K562 (cell line): Measurements from ENCODE around the gene NOTCH1. TPM values are rescaled to one million over a fixed set of nuclear protein-coding genes. Genes with fewer than 3 reads are reported as not detected.

Source experiments
- ATAC-seq: fragments of 200-7000 bp; cut with Tn5 transposase; 3 replicates; pipeline ENCODE4 v1.9.1; 2020; ENCODE audit warnings: moderate library complexity
- BruUV-seq: library from RNA; stranded (reverse); fragments of 400-500 nt; replicated peaks from 2 replicates; lab custom pipeline; 2021; lab: Mats Ljungman, UMichigan
- CTCF ChIA-PET: fragments of 300-600 bp; formaldehyde crosslinking; extraction: SDS; loops from one replicate; lab custom pipeline; 2021; ENCODE audit warnings: low intra/inter-chr PET ratio; lab: Yijun Ruan, JAX
- POLR2A ChIA-PET: fragments of 300-600, 350-650 bp; sonication (Branson Sonifier 250); formaldehyde crosslinking; extraction: SDS; loops from one replicate; lab custom pipeline; 2021; ENCODE audit warnings: antibody characterized with exemption, inconsistent platforms; lab: Yijun Ruan, JAX
- DNase-seq, 4 experiments: peaks; one replicate each; pipeline versions ENCODE4 v3.0.0 to v3.0.0-alpha.2; 2011 to 2018; ENCODE audit warnings: low spot score in 3 of 4, mixed read lengths in 3 of 4; ENCODE audit errors: extremely low read depth in 1 of 4
- FAIRE-seq: peaks from 2 replicates; lab custom pipeline; 2011; peaks lifted over from hg19 to GRCh38; lab: Jason Lieb, UNC
- H2AFZ ChIP-seq: 2 replicates; pipeline ENCODE4 v1.6.0; 2011; ENCODE audit warnings: low read depth, low read length, control low read depth, inconsistent platforms
- H3K27ac ChIP-seq: fragments of 200-600 bp; 3 replicates; pipeline ENCODE4 v1.8.0; 2011; ENCODE audit warnings: low read depth, mild to moderate bottlenecking, control low read depth, inconsistent platforms, low read length, moderate library complexity, mixed read lengths; ENCODE audit errors: extremely low read depth
- H3K27me3 ChIP-seq, 2 experiments: fragments of 300-600 bp in 1 of 2; 2 replicates in 1 of 2; 3 replicates in 1 of 2; pipeline versions ENCODE4 v1.6.0 to v1.8.0; 2011; ENCODE audit warnings: inconsistent platforms in 2 of 2, low read length in 2 of 2, mild to moderate bottlenecking in 1 of 2, mixed read lengths in 1 of 2, moderate library complexity in 1 of 2; ENCODE audit not compliant: control insufficient read depth in 2 of 2, insufficient read depth in 2 of 2
- H3K36me3 ChIP-seq: fragments of 300-600 bp; 3 replicates; pipeline ENCODE4 v1.8.0; 2011; ENCODE audit warnings: mild to moderate bottlenecking, low read length, inconsistent platforms; ENCODE audit not compliant: control insufficient read depth, insufficient read depth
- H3K4me1 ChIP-seq, 2 experiments: fragments of 200-600 bp in 1 of 2; replicated peaks in 1 of 2; 2 replicates in 1 of 2; 3 replicates in 1 of 2; pipeline versions ENCODE4 v1.5.1 to v1.8.0; 2011; ENCODE audit warnings: inconsistent platforms in 2 of 2, low read length in 2 of 2, mild to moderate bottlenecking in 1 of 2, mixed read lengths in 1 of 2, moderate library complexity in 1 of 2; ENCODE audit not compliant: control insufficient read depth in 2 of 2, insufficient read depth in 2 of 2
- H3K4me2 ChIP-seq: 2 replicates; pipeline ENCODE4 v1.6.1; 2011; ENCODE audit warnings: low read length, control low read depth, inconsistent platforms, mixed read lengths; ENCODE audit not compliant: insufficient read depth
- H3K4me3 ChIP-seq: fragments of 200-600 bp; sonication (generic), shearing (Covaris generic); 2 replicates; pipeline ENCODE4 v1.5.1; 2016; ENCODE audit warnings: control low read depth, inconsistent platforms
- H3K79me2 ChIP-seq: fragments of 200-600 bp; 3 replicates; pipeline ENCODE4 v1.8.0; 2011; ENCODE audit warnings: low read length, inconsistent platforms; ENCODE audit not compliant: control insufficient read depth, insufficient read depth
- H3K9ac ChIP-seq, 2 experiments: 2 replicates each; pipeline versions ENCODE4 v1.6.0 to v1.6.1; 2011; ENCODE audit warnings: low read depth in 2 of 2, low read length in 2 of 2, control low read depth in 1 of 2, inconsistent platforms in 1 of 2, mild to moderate bottlenecking in 1 of 2, mixed read lengths in 1 of 2; ENCODE audit not compliant: insufficient read depth in 1 of 2
- H3K9me1 ChIP-seq: one replicate; pipeline ENCODE4 v1.6.0; 2011; ENCODE audit warnings: inconsistent platforms, mild to moderate bottlenecking, low read length, moderate library complexity; ENCODE audit not compliant: control insufficient read depth, insufficient read depth
- H3K9me3 ChIP-seq: replicated peaks from 2 replicates; pipeline ENCODE4 v1.5.1; 2011; ENCODE audit warnings: low read depth, low read length, inconsistent platforms; ENCODE audit not compliant: control insufficient read depth, insufficient read depth
- H4K20me1 ChIP-seq: replicated peaks from 2 replicates; pipeline ENCODE4 v1.6.1; 2011; ENCODE audit warnings: low read length, inconsistent platforms, mixed read lengths; ENCODE audit not compliant: control insufficient read depth, insufficient read depth
- ATF4 ChIP-seq: fragments of 450-650 bp; formaldehyde crosslinking; IDR thresholded peaks from 2 replicates; pipeline ENCODE4 v1.4.0; 2022; ENCODE audit warnings: mild to moderate bottlenecking, moderate library complexity
- CTBP1 ChIP-seq: fragments of 450-650 bp; IDR thresholded peaks from 2 replicates; pipeline ENCODE4 v1.6.1; 2016; ENCODE audit warnings: borderline replicate concordance
- FIP1L1 ChIP-seq: fragments of 200-400 bp; formaldehyde crosslinking; IDR thresholded peaks from 2 replicates; pipeline ENCODE4 v1.6.1; 2018; ENCODE audit warnings: mild to moderate bottlenecking, low read depth, low read length; ENCODE audit not compliant: poor library complexity, severe bottlenecking
- KLF6 ChIP-seq: fragments of 250-450 bp; sonication (Bioruptor Pico); IDR thresholded peaks from 2 replicates; pipeline ENCODE4 v1.4.0; 2020; ENCODE audit warnings: mild to moderate bottlenecking, moderate library complexity, borderline replicate concordance
- POLR3G ChIP-seq: IDR thresholded peaks from 2 replicates; pipeline ENCODE4 v1.6.1; 2011; ENCODE audit not compliant: insufficient read length, insufficient replicate concordance; ENCODE audit errors: extremely low read depth
- RERE ChIP-seq: sonication (generic); formaldehyde crosslinking; IDR thresholded peaks from 2 replicates; pipeline ENCODE4 v1.8.0; 2023; ENCODE audit warnings: missing genetic modification reagents, mild to moderate bottlenecking, borderline replicate concordance
- SNIP1 ChIP-seq: fragments of 450-650 bp; IDR thresholded peaks from 2 replicates; pipeline ENCODE4 v1.7.1; 2017; ENCODE audit warnings: low read depth, mild to moderate bottlenecking
- SP1 ChIP-seq: sonication (generic); formaldehyde crosslinking; IDR thresholded peaks from 2 replicates; pipeline ENCODE4 v1.8.1; 2022; ENCODE audit warnings: mild to moderate bottlenecking, missing genetic modification reagents
- TCFL5 ChIP-seq: fragments of 250-450 bp; sonication (Bioruptor Pico); conservative IDR thresholded peaks from 2 replicates; pipeline ENCODE4 v1.6.1; 2021; ENCODE audit warnings: mild to moderate bottlenecking, moderate library complexity, matching md5 sums
- TGIF2 ChIP-seq: sonication (generic); formaldehyde crosslinking; IDR thresholded peaks from 2 replicates; pipeline ENCODE4 v1.8.1; 2022; ENCODE audit warnings: mild to moderate bottlenecking, missing genetic modification reagents, moderate library complexity
- TRIM24 ChIP-seq, 2 experiments: fragments of 450-650 bp; IDR thresholded peaks; 2 replicates each; pipeline ENCODE4 v1.6.1; 2016
- TSC22D4 ChIP-seq: fragments of 450-650 bp; IDR thresholded peaks from 2 replicates; pipeline ENCODE4 v1.6.1; 2016; ENCODE audit warnings: missing genetic modification characterization, missing biosample characterization, control low read depth
- ZNF134 ChIP-seq: fragments of 250-450 bp; sonication (Bioruptor Pico); conservative IDR thresholded peaks from 2 replicates; pipeline ENCODE4 v1.4.0; 2020
- ZNF655 ChIP-seq: fragments of 250-450 bp; sonication (Bioruptor Pico); IDR thresholded peaks from 2 replicates; pipeline ENCODE4 v1.5.0; 2021
- WGBS: fragments of 100-300 bp; shearing (Covaris generic); methylation state at CpG from one replicate; pipeline ENCODE4 v1.1.6; 2016; ENCODE audit warnings: low coverage, mixed read lengths; ENCODE audit not compliant: insufficient coverage; ENCODE audit errors: missing lambda C conversion rate; 5-methylcytosine and 5-hydroxymethylcytosine counted together
- in situ Hi-C: fragments of 300-500 bp; cut with MboI; formaldehyde crosslinking; loops from 4 replicates; pipeline ENCODE4 v1.15.0; 2018; ENCODE audit warnings: inconsistent platforms, mixed read lengths
- intact Hi-C: fragments of 100-400 bp; cut with micrococcal nuclease; formaldehyde crosslinking; loops from 2 replicates; pipeline ENCODE4 v1.14.2; 2022
- polyA plus RNA-seq, 8 experiments: library from polyadenylated mRNA; depleted of rRNA in 4 of 8; stranded (reverse) in 5 of 8; unstranded in 3 of 8; fragments of >200 nt; fragmentation: Nextera tagmentation in 2 of 8; fragmentation: Illumina TruSeq in 1 of 8; extraction: Ambion mirVana in 2 of 8; extraction: Trizol in 1 of 8; gene quantifications; 2 replicates each; pipeline versions ENCODE4 v1.2.1 to v1.2.3, GENCODE V29; 2011 to 2014; ENCODE audit warnings: inconsistent platforms in 1 of 8, missing spikeins in 1 of 8
- total RNA-seq, 7 experiments: library from RNA; depleted of rRNA in 6 of 7; stranded (reverse); fragments of >200 nt in 6 of 7; fragmentation: Illumina TruSeq in 2 of 7; extraction: Trizol in 2 of 7; gene quantifications; 2 replicates each; pipeline versions ENCODE4 v1.2.1 to v1.2.3, GENCODE V29; 2011 to 2021; ENCODE audit warnings: low replicate concordance in 1 of 7

The NOTCH1 gene
- total and polyA plus RNA-seq, 9 of the 15 experiments (the other 6 are each of a cell fraction or from before 2014, with no cell fraction given): 0.03 to 31.4 (median 2.3) TPM

GRCh38 chr9:136576269-136576626, 30.4 kb upstream of the NOTCH1 start:
- no peak for FAIRE-seq
- Histone ChIP-seq H3K27me3 (no peaks in the 10 kb centered on the region), H2AFZ (no peak overlapping the region), H3K4me3 (no peak overlapping the region), H4K20me1 (no peaks in the 10 kb centered on the region), H3K79me2 (no peaks in the 10 kb centered on the region), H3K4me2 (no peak overlapping the region), H3K9me3 (no peaks in the 10 kb centered on the region), H3K36me3 (no peaks in the 10 kb centered on the region), H3K9ac (no peak overlapping the region), H3K9me1 (no peaks in the 10 kb centered on the region), H3K4me1 (peaks cover 13 to 56% of the 10 kb centered on the region in 2 experiments), H3K27ac (no peak overlapping the region)
- in situ Hi-C loops: no loop called here
- POLR2A ChIA-PET: interaction anchor here (1.2 kb wide), 1 partner anchor 13 kb away, joined by 4 read pairs; no protein-coding TSS in a partner anchor
- DNase-seq: no peak
- BruUV-seq: no TSS peak
- 53% methylated on average over 8 of the region's 8 CpGs for WGBS
- ATAC-seq: no peak
- intact Hi-C loops: no loop called here
- CTCF ChIA-PET: no interaction called here
- no peak for TF ChIP-seq SNIP1
- TF ChIP-seq ZNF134 (CRISPR knock-in tag): no peak
- TF ChIP-seq TRIM24 (IDR thresholded peaks at IDR 0.05): no peak
- no peak for TF ChIP-seq TCFL5 (CRISPR knock-in tag)
- no peak for TF ChIP-seq POLR3G
- TF ChIP-seq ATF4 (CRISPR knock-in tag): no peak
- TF ChIP-seq RERE (CRISPR knock-in tag): no peak
- TF ChIP-seq KLF6 (CRISPR knock-in tag): no peak
- TF ChIP-seq TGIF2 (CRISPR knock-in tag): no peak
- no peak for TF ChIP-seq SP1
- no peak for TF ChIP-seq FIP1L1
- TF ChIP-seq CTBP1: no peak
- no peak for TF ChIP-seq TSC22D4
- TF ChIP-seq ZNF655 (CRISPR knock-in tag): no peak
